HG03565 (cell line): ENCODE data around the gene EQTN.
"Not testable (repeated sequence)": the region's sequence is repeated elsewhere in the genome, so short reads cannot be mapped to it uniquely, and the experiment has no call there.

Source experiments
- ATAC-seq: cut with Tn5 transposase; IDR thresholded peaks from one replicate; pipeline ENCODE4 v1.9.1; 2021; ENCODE audit warnings: mild to moderate bottlenecking, moderate library complexity; ENCODE audit not compliant: unreplicated experiment

Gene EQTN

DNA sequence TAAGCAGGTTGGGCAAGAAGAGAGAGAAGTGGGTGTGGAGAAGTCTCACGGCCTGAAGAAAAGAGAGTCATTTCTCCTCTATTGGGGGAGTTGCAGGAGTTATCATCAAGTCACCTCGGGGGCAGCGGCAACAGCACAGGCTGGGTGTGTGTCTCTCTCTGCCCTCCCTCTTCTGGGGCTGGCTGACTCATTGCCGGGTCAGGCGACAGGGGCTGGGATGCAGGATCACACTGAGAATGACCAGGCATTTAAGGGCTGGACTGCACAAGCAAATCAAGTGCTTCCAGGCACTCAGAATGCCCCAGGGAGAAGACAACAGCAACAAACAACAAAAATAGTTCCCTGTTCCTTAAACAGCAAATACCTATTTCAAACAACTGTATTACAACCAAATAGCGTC, 6.3 kb upstream of the EQTN start:
- no peak for ATAC-seq

- ATAC-seq, result no peak
Observed at GRCh38 chr9:27293996-27294395, 3.0 kb downstream of the EQTN start.

- ATAC-seq, result no peak
Observed at GRCh38 chr9:27292659-27293405, 4.1 kb downstream of the EQTN start.

GRCh38 chr9:27291292-27291691, 5.7 kb downstream of the EQTN start:
- ATAC-seq, result no peak

DNA sequence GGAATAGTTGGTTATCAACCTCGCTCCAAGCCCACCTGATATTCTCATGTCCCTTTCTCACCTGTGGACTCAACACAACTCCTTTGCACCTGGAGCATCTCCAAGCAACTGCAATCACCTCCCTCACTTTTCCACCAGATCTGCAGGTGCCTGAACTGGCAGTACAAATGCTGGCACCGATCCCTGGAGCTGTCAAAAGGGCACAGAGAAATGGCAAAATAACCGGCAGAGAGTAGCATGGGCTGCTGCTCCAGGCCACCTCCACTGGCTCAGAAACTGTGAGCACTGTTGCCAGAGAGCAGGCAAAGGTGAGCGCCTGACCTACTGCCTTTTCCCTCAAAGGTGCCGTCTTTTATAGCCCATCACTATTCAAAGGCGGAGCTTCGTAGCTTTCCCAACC, 14.7 kb downstream of the EQTN start:
- ATAC-seq, result no peak

DNA sequence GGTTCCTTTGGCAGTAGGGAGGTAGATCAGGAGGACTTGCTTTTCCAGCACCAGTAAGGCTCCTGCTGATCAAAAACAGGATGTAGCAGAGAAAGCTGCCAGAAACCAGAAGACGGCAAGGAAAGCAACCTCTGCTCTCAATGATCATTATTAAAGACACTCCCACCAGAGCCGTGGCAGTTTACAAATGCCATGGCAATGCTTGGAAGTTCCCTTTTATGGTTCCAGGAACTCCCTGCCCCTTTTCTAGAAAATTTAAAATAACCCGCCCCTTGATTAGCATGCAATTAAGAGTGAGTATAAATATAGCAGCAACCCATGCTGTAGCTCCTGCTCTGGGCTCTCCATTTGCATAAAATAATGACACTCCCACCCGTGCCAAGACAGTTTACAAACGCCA, 16.1 kb downstream of the EQTN start:
- no peak for ATAC-seq

DNA sequence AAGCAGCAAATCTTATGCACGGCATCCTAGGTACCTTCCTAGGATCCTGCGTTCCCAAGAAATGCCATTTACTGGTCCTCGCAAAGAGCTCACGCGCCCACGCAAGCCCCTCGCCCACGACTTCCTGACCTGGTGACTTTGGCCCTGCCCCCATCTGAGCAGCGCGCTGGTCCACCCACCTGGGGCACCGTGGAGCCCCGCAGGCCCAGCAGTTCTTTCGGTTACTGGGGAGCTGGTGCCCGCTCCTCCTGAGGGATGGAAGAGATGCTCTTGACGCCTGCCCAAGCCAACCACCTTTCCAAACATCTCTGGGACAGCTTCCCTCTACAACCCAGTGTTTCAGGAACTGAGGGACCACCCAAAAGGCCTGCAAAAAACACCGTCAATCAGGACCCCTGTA, 16.7 kb downstream of the EQTN start:
- ATAC-seq, result no peak

- no peak for ATAC-seq
Observed at GRCh38 chr9:27279611-27280010, 17.3 kb downstream of the EQTN start.

DNA sequence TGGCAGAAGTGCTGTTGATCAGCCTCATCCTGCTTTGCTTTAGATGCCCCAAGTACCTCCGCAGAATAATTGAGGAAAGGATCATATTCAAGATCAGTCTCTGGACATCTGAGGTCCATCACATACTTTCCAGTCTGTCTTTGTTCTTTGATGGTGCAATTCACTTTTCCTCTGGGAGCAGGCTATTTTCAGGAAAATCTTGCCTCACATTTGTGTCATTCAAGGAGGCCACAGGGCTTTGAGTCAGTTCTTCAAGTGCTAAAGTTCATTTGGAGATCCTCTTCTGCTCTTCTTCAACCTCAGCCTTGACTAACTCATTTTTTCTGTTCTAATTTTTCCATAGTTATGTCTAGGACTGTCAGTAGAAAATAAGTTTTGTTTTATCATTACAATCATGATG, 18.6 kb downstream of the EQTN start:
- ATAC-seq, result no peak

DNA sequence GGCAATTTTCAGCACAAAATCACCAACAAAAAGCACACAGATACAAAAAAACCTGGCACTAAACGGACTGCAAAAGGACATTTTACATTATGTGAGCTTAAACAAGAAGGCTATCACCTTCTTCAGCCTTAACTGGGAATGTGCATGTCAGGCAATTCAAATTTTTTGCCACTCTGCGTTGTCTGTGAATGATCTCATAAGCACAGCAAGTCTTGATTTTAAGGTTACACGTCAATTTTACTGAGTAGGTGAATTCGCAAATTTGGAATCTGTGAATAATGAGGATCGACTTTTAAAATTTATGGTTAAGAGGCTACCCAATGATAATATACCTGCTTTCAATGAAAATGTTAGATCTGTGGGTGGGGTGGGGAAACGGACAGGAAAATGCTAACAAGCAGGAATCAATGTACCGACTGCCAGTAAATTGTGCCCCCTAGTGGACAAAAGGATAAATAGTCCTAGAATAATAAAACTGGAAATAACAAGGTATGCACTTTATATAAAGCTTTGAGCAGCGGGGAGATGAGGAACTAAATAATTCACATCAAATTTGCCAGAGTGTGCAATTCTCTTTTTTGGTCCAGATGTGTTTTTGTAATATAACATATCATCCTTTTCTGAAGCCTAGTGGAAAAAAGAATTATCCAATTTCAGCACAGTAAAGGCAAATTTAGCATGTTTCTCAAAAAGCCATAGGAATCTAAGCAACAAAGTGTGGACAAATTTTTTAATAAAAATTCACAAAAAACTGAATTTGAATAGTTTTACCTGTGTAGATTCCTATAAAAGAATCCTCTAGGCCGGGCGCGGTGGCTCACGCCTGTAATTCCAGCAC, 20.5 kb downstream of the EQTN start:
- peak; percentile 48 for ATAC-seq

DNA sequence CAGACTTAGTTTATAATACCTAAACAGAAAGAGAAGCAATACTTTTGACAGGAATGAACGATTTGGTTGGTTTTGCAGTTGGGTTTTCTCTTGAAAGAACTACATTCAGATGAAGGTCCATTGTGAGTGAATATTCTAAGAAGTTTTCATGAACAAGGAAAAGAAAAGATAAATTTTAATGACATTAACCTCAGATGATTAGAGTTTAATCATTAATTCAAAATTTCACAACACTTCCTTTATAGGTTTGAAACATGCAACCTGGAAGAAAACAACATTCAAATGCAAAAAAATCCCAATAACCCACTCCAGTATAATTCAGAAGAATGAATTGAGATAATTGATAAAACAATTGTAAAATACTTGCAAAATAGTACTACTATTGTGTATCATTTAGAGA, 23.8 kb downstream of the EQTN start:
- ATAC-seq, result no peak

- ATAC-seq, result no peak
Observed at GRCh38 chr9:27272103-27272502, 24.8 kb downstream of the EQTN start.

DNA sequence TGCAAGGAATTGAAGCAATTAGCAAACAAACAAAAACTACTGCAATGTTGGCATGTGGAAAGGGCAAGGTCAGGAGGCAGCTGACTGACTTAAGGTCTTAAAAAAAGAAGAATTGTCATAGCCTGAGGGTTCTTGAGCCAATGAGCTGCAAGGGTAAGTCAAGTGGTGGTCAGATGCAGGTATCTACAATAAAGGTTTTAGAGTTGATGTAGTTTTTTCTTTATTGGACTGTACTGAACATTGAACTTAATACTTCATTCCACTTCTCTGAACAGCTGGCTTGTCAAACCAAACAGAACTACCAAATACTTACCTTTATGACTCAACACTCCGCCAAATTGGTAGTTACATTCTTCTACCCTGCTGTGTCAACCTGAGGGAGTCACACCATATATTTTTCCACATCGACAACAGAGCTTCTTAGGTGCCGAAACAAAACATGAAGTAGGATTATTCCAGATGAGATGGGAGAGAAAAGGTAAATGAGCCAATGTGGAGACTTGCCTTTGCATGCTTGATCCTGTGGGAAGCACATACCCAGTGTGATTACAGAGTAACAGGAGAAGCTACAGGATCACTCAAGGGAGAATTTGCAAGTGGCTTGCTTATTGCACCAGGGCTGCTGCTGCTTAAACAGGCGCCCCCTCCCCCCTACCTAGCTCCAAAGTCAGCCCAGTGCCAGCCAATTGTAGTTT, 35.3 kb downstream of the EQTN start:
- no peak for ATAC-seq

DNA sequence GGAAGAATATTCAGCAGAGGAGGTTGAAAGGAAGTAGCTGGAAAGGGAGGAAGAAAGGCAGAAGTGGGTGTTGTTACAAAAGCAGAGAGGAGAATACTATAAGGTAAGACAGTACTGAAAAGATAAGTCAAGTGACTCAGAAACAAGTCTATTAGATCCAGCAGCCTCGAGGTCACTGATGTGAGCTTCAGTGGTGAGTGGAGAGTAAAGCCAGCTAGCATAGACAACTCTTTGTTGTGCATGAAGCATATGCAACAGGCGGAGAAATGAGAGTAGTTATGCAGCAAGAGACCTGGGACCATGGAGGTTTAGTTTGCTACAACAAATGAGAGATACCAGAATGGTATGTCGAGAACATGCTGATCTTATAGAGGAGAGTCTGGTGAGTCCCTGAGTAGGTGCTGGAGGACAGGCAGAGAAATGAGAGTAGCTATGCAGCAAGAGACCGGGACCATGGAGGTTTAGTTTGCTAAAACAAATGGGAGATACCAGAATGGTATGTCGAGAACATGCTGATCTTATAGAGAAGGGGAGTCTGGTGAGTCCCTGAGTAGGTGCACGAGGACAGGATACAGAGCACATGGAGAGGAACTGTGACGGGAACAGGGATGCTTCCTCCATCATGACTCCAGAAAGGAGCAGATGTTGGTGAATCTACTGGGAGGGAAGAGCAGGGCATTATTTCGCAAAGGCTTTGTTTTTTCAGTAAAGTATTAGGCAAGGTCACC, 36.0 kb downstream of the EQTN start:
- ATAC-seq, result no peak

DNA sequence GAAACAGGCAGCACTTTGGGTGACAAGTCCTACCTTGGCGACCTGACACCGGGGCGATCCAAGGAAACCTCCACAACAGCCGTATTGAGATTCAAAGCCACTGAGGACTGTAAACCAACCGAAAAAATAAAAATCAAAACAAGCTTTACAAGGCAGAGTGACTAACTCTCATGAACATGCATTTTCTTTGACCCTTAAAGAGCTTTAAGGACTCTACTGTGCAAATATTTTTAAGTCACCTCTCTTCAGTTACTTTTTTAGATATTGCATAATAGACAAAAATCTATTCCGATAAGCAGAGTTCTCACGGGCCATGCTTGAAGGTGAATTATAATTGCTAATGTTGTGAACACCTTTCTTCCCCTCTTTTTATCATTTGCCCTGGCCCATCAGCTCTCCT, 38.3 kb downstream of the EQTN start:
- no peak for ATAC-seq

GRCh38 chr9:27248702-27249101, 48.2 kb downstream of the EQTN start:
- no peak for ATAC-seq

DNA sequence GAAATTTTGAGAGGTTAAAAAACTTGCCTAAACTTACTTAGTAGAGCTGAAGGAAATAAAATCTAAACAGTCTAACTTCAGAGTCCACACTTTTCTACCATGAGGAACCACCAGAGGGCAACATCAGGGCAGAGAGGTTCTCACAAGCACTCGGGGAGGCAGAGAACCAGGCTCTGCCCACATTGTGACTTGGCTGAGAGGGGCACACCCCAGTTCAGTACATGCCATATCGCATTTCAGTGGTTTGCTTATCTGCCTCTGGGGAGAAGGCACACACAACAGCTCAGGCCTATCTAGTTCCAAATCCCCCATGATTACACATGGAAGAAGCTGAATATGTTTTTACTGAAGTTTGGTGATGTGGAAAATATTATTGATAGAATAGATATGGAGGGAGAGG, 49.2 kb downstream of the EQTN start:
- peak; percentile 88 for ATAC-seq

DNA sequence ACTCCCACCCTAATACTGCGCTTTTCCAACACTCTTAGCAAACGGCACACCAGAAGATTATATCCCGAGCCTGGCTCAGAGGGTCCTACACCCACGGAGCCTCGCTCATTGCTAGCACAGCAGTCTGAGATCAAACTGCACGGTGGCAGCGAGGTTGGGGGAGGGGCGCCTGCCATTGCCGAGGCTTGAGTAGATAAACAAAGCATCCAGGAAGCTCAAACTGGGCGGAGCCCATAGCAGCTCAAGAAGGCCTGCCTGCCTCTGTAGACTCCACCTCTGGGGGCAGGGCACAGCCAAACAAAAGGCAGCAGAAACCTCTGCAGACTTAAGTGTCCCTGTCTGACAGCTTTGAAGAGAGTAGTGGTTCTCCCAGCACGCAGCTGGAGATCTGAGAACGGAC, 57.3 kb downstream of the EQTN start:
- ATAC-seq, result not testable (repeated sequence)
